ENCODE data around the gene DENND2C.

The DENND2C gene

GRCh38 chr1:114545796-114546195, 124.1 kb downstream of the DENND2C start:
- DNase-seq: no peak

GRCh38 chr1:114545315-114545714, 124.5 kb downstream of the DENND2C start:
- DNase-seq: no peak

- no peak for DNase-seq
Observed at GRCh38 chr1:114540821-114541220, 129.0 kb downstream of the DENND2C start.

DNA sequence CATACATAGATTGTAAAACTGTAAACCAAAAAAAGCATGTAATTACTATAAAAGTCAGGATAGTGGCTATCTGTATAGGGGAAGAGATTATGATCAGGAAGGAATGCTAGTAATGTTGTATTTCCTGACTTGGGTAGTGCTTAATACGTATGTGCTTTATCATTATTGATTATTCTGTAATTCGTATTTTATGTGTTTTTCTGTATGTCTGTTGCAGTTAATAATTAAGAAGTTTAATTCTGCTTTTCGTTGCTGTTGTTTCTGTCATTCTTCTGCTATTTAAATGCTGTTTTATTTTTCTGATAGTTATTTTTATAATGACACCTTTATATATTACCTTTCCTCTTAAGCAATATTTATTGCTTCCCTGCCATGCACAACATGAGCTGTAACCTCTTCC, 129.6 kb downstream of the DENND2C start:
- no peak for DNase-seq

GRCh38 chr1:114536043-114536442, 133.8 kb downstream of the DENND2C start:
- no peak for DNase-seq

DNA sequence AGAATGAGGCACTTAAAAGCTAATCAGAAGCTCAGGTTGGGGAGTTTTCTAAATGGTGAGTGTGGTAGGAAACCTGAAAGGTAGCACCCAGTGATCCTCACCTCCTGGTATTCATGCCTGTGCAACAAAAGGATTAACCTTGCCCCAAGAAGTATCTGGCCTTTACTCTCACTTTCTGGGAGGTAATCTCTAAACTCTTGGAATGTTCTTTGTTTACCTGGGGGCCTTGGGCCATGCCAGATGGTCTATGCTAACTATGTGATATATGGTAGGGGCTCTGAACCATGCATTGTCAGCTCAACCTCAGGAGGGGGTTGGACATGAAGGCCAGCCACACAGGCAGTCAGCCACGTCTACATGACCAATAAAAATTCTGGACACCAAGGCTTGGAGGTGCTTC, 134.4 kb downstream of the DENND2C start:
- DNase-seq: no peak
